Measurements from ENCODE around the gene CFAP20. TPM values are rescaled to one million over a fixed set of nuclear protein-coding genes. Genes with fewer than 3 reads are reported as not detected.

CFAP20 gene
- total RNA-seq, 1 donor from 2014 or later: 48.6 TPM

- Mint-ChIP-seq H3K4me3 (ENCODE audit: unreplicated experiment) (no peak overlapping the region), H3K36me3 (ENCODE audit: unreplicated experiment) (no peaks in the 10 kb centered on the region), H3K27ac (ENCODE audit: unreplicated experiment) (no peak overlapping the region), H3K9me3 (ENCODE audit: unreplicated experiment) (no peaks in the 10 kb centered on the region), H3K4me1 (ENCODE audit: low read depth, unreplicated experiment) (peaks cover 3% of the 10 kb centered on the region), H3K27me3 (ENCODE audit: unreplicated experiment) (peaks cover 1% of the 10 kb centered on the region)
- no peak for TF ChIP-seq CTCF (IDR thresholded peaks at IDR 0.05; ENCODE audit: partially characterized antibody, unreplicated experiment)
- DNase-seq: no peak
These were observed 41.8 kb downstream of the CFAP20 start for GRCh38 chr16:58087209-58087913.

GRCh38 chr16:58086381-58087208 is 42.6 kb downstream of the CFAP20 start:
- Mint-ChIP-seq H3K36me3 (ENCODE audit: unreplicated experiment) (no peaks in the 10 kb centered on the region), H3K4me1 (ENCODE audit: low read depth, unreplicated experiment) (peaks cover 3% of the 10 kb centered on the region), H3K27me3 (ENCODE audit: unreplicated experiment) (peaks cover 3% of the 10 kb centered on the region), H3K4me3 (ENCODE audit: unreplicated experiment) (no peak overlapping the region), H3K27ac (ENCODE audit: unreplicated experiment) (no peak overlapping the region), H3K9me3 (ENCODE audit: unreplicated experiment) (no peaks in the 10 kb centered on the region)
- no peak for DNase-seq
- TF ChIP-seq CTCF (IDR thresholded peaks at IDR 0.05; ENCODE audit: partially characterized antibody, unreplicated experiment): no peak

DNA sequence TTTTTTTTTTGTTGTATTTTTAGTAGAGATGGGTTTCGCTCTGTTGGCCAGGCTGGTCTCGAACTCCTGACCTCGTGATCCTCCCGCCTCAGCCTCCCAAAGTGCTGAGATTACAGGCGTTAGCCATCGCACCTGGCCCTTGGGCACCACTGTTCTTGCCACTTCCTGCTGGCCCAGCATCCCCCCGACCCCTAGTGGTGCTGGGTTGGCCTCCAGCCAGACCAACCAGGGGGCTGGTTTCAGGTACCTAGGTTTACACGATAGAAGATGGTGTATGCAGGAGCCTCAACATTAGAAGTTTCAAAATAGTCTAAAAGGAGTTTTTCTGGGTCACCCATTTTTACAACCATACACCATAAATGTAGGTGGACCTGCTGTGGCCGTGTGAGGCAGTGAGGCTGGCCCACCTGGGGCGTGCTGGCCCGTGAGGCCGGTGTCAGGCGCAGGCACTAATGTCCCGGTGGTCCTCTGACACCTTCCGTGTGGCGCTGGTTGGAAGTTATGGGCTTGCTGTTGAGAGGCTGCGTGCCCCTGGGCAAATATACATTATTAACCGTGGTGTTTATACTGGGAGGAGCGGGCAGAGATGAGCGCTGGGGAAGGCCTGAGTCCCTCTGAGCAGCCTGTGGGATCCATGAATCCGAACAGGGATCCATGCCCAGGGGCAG is 43.5 kb downstream of the CFAP20 start:
- no peak for TF ChIP-seq CTCF (IDR thresholded peaks at IDR 0.05; ENCODE audit: partially characterized antibody, unreplicated experiment)
- Mint-ChIP-seq H3K9me3 (ENCODE audit: unreplicated experiment) (no peaks in the 10 kb centered on the region), H3K27ac (ENCODE audit: unreplicated experiment) (no peak overlapping the region), H3K36me3 (ENCODE audit: unreplicated experiment) (no peaks in the 10 kb centered on the region), H3K27me3 (ENCODE audit: unreplicated experiment) (peaks cover 3% of the 10 kb centered on the region), H3K4me1 (ENCODE audit: low read depth, unreplicated experiment) (peaks cover 3% of the 10 kb centered on the region), H3K4me3 (ENCODE audit: unreplicated experiment) (no peak overlapping the region)
- DNase-seq: no peak

DNA sequence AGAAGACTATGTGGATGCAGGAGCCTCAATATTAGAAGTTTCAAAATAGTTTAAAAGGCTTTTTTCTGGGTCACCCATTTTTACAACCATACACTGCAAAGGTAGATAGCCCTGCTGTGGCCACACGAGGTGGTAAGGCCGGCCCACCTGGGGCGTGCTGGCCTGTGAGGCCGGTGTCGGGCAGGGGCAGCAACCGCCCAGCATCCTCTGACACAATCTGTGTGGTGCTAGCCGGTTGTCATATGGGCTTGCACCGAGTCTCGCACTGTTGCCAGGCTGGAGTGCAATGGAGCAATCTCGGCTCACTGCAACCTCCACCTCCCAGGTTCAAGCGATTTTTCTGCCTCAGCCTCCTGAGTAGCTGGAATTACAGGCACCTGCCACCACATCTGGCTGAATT is 44.0 kb downstream of the CFAP20 start:
- TF ChIP-seq CTCF (IDR thresholded peaks at IDR 0.05; ENCODE audit: partially characterized antibody, unreplicated experiment): no peak
- peaks cover 3% of the 10 kb centered on the region for H3K27me3 Mint-ChIP-seq (ENCODE audit: unreplicated experiment)
- no peak overlapping the region for H3K27ac Mint-ChIP-seq (ENCODE audit: unreplicated experiment)
- H3K4me1 Mint-ChIP-seq (ENCODE audit: low read depth, unreplicated experiment): peaks cover 3% of the 10 kb centered on the region
- no peaks in the 10 kb centered on the region for H3K36me3 Mint-ChIP-seq (ENCODE audit: unreplicated experiment)
- no peak overlapping the region for H3K4me3 Mint-ChIP-seq (ENCODE audit: unreplicated experiment)
- H3K9me3 Mint-ChIP-seq (ENCODE audit: unreplicated experiment): no peaks in the 10 kb centered on the region
- DNase-seq: no peak
